ENCODE results near the gene SPIRE1.
"Not testable (repeated sequence)": the region's sequence is repeated elsewhere in the genome, so short reads cannot be mapped to it uniquely, and the experiment has no call there.

The SPIRE1 gene

DNA sequence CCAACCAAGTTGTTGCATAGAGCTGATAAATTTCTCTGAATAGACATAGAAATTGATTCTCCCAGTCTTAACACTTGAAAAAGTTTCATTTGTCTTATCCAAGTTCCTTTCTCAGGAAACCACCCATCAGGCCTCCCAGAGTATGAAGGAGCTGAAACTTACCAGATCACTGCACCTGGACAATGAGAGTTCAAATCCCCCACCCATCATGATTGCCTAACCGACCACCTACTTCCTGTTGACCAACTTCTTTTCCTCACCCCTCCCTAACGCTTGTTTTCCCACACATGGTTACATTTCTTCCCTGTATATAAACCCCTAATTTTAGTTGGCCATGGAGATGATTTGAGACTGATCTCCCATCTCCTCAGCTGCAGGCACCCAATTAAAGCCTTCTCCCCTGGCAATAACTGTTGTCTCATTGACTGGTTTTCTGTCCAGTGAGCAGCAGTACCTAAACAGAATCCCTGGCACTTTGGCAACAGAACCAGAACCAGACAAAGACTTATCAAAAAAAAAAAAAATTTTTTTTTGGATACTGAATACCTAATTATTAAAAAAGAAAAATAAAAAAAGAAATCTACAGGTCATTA lies 103.0 kb downstream of the SPIRE1 start:
- DNase-seq (ENCODE audit: low read depth in 2 of 2): no peak

DNA sequence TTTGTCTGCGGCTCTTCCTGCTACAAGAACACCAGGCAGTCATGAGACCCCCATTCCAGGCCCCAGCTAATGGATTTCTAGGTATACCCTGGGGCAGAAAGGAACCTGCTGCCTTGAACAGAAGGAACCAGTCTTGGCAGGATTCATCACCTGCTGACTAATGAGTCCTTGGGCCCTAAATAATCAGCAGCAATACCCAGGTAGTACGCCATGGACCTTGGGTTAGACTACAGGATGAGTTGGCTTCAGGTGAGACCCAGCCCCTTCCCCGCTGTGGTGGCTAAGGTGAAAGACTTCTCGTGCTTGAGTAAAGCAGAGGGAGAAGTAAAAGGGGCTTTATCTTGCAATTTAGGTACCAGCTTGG lies 105.0 kb downstream of the SPIRE1 start:
- no peak for DNase-seq (ENCODE audit: low read depth in 2 of 2)

- DNase-seq (ENCODE audit: low read depth in 2 of 2): not testable (repeated sequence)
These were observed 105.7 kb downstream of the SPIRE1 start for GRCh38 chr18:12551943-12552878.

DNA sequence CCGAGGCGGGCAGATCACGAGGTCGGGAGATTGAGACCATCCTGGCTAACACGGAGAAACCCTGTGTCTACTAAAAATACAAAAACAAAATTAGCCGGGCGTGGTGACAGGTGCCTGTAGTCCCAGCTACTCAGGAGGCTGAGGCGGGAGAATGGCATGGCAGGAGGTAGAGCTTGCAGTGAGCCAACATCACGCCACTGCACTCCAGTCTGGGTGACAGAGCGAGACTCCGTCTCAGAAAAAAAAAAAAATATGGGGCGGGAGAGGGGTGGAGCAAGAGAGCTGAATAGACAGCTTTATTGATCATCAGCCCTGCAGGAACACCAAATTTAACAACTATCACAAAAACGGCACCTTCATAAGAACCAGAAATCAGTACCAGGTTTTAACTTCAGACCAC lies 106.4 kb downstream of the SPIRE1 start:
- not testable (repeated sequence) for DNase-seq (ENCODE audit: low read depth in 2 of 2)

DNA sequence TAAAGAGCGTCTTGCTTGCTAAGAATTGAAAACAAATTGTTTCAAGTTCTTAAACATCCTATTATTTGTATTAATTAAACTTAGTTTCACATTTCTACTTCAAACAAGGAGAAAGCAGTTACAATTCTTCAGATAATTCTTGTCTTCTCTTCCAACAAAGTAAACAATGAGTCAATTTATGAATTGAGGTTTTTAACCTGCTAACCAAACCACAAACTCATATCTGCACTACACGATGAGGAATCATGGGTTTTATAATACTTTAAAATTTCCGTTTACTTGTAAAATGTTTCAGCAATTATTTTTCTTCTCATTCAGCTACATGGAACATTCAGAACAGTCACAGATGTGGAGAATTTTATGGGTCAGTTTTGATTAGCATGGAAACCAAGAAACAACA lies 114.2 kb downstream of the SPIRE1 start:
- DNase-seq (ENCODE audit: low read depth in 2 of 2): no peak

DNA sequence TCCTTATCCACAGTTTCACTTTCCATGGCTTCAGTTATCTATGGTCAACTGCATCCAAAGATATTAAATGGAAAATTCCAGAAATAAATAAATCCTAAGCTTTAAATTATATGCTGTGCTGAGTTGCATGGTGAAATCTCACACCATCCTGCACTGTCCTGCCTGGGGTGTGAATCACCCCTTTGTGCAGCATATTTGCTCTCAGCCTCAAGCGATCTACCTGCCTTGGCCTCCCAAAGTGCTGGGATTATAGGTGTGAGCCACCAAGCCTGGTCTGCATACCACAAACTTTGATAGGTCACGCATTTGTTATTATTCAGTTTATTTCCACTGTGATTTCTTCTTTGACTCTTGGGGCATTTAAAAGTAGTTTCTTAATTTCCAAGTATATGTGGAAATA lies 117.2 kb downstream of the SPIRE1 start:
- no peak for DNase-seq (ENCODE audit: low read depth in 2 of 2)

DNA sequence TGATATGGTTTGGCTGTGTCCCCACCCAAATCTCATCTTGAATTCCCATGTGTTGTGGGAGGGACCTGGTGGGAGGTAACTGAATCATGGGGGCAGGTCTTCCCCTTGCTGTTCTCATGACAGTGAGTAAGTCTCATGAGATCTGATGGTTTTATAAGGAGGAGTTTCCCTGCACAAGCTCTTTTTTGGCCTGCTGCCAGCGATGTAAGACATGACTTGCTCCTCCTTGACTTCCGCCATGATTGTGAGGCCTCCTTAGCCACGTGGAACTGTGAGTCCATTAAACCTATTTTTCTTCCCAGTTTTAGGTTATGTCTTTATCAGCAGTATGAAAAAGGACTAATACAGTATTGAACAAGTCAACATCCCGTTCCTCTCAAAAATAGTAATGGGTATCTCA lies 118.7 kb downstream of the SPIRE1 start:
- DNase-seq (ENCODE audit: low read depth in 2 of 2): not testable (repeated sequence)

DNA sequence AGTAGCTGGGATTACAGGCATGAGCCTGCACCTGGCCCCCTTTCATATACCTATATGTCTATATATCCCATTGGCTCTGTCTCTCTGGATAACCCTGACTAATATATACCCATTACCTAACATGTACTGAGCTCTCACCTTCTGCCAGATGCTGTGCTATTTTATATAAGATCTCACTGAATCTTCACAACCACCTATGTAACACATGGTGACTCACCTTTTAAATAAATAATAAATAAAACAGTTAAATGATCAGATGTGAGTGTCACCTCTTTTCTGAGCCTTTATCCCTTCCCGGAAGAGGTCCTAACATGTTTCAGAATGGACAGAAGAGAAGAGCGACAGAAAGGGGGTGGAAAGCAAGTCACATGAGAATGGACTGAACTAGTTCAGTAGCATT lies 123.1 kb downstream of the SPIRE1 start:
- DNase-seq (ENCODE audit: low read depth in 2 of 2): no peak

- no peak for DNase-seq (ENCODE audit: low read depth in 2 of 2)
These were observed 125.2 kb downstream of the SPIRE1 start for GRCh38 chr18:12532661-12533060.

DNA sequence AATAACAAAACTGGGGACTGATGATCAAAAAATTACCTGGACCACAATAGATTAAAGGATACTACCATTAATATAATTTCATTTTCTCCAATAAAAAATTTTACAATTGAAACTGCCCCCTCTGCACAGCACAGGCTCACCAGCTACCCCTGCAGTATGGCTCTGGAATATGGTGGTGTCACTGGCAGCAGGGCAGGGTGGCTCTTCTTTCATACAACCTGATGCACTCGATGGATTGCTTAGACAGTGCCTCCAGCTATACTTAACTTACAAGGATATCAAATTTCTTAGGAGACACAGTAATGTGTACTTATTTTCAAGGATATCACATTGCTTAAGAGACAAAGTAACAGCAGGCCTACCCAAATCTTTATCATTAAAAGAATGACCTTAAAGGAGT lies 126.2 kb downstream of the SPIRE1 start:
- DNase-seq (ENCODE audit: low read depth in 2 of 2): no peak

GRCh38 chr18:12520442-12520992 lies 137.4 kb downstream of the SPIRE1 start:
- DNase-seq (ENCODE audit: low read depth in 2 of 2): no peak

DNA sequence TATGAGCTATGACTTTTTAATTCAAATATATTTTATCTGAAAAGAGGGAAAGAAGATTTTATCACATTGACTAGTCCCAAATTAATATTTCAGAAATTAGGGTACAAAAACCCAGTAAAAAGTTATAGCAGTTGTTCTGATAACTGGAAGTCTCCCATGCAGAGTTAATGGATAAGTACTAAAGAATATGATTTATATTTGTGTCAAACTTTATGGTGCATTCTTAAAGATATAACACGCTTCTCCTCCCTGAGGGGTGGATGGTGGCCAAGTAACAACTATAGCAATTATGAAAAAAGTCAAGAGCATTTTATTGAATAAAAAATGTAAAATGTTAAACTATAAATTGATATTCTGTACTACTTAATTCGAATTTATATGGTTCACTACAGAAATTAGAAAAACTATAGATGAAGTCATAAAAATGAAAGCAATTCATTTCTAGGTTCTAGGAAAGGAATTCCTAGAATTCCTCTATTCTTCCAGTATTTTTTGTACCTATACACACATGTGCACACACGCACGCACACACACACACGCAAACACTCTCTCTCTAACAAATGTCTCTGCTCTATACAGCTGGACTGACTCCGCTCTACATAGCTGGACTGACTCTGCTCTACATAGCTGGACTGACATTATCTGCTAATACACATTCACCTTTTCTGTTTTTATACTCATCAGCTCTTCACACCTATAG lies 138.9 kb downstream of the SPIRE1 start:
- no peak for DNase-seq (ENCODE audit: low read depth in 2 of 2)

DNA sequence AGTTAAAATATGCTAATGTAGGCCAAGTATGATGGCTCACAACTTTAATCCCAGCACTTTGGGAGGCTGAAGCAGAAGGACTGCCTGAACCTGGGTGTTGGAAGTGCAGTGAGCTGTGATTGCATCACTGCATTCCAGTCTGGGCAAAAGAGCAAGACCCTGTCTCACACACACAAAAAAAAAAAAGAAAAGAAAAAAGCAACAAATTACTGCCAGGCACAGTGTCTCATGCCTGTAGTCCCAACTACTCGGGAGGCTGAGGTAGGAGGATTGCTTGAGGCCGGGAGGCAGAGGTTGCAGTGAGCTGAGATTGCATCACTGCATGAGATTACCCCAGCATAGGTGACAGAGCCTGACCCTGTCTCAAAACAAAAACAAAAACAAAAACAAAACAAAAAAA lies 139.6 kb downstream of the SPIRE1 start:
- no peak for DNase-seq (ENCODE audit: low read depth in 2 of 2)

DNA sequence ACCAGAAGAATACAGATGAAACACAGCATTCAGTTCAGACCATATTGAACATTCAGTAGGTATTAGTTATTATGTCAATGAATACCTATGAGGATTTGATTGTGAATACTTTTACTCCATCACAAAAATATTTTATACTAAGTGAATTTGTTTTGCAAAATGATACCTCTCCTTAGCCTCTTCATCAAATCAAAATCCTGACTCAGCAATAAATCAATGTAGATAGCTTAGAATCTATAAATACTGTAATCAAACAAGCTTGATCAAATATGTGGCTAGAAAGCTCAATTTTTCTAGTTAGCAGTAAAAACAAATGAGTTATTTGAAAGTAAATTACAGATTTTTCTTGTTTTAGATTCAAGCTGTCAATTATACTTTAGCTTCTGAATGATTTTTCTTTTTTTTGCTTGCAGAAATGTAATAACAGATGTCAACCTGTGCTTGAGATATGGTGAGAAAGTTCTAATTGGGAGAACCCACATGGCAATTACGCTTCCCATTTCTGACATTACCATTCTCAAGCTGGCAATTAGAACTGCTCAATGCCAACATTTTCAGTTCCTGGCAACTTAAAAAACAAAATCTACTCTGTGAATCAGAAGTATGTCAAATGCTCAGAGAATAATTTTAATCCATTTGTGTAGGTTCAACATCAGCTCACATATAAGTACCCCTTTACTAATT lies 140.6 kb downstream of the SPIRE1 start:
- DNase-seq (ENCODE audit: low read depth in 2 of 2): no peak

DNA sequence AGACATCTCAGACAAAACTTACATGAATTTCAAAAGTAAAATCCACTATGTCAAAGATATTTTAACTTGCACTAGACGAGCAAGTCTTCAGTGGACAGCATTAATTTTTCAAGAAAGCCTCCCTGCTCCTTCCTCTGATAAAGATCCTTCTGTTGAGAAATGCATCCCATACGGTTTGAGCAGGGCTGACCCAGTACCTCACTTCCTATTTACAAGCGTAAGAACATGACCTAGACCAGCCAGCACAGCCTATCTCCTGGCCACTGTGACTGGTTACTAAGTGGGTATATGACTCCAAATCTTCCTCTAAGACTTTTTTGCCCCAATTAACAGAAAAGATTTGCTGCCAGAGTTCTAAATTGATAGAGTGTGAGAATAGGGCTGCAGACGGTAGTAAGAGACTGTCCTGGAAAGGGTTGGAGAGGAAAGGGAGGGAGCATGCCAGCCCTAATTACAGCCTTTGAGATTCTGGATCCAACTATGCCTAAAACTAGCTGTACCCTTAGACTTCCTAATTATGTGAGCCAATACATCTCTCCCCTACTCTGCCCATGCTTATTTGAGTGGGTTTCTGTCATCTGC lies 141.8 kb downstream of the SPIRE1 start:
- DNase-seq (ENCODE audit: low read depth in 2 of 2): no peak

- no peak for DNase-seq (ENCODE audit: low read depth in 2 of 2)
These were observed 142.4 kb downstream of the SPIRE1 start for GRCh38 chr18:12515550-12515949.

- no peak for DNase-seq (ENCODE audit: low read depth in 2 of 2)
These were observed 150.9 kb downstream of the SPIRE1 start for GRCh38 chr18:12507007-12507406.

DNA sequence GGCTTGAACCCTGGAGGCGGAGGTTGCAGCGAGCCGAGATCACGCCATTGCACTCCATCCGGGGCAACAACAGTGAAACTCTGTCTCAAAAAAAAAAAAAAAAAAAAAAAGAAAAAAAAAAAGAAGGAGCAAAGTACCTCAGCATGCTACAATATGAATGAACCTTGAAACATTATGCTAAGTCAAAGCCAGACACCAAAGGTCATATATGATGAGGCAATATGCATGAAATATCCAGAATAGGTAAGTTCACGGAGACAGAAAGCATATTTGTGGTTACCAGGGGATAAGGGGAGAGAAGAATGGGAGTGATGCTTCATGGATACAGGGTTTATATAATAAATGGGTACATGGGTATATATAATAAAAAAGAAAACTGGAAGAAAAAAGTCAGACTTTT lies 156.9 kb downstream of the SPIRE1 start:
- no peak for DNase-seq (ENCODE audit: low read depth in 2 of 2)

- DNase-seq (ENCODE audit: low read depth in 2 of 2): no peak
These were observed 160.1 kb downstream of the SPIRE1 start for GRCh38 chr18:12497839-12498238.

DNA sequence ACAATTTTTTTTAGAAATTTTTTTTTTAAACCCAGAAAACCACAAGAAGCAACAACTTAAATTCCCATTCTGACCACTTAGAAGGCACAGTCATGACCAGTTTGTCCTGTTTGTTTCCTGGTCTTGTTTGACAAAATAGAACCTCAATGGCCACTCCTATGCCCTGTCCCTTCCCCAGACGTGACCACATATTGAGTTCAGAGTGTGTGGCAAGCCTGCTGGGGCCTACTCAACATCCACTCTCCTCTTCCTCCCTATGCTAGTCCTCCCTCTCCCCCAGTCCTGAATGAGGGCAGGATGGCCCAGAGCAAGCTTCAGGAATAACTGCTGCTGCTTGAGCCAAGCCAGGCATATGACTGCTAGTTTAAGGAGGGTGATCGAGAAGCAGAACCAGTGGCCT lies 160.6 kb downstream of the SPIRE1 start:
- DNase-seq (ENCODE audit: low read depth in 2 of 2): no peak

DNA sequence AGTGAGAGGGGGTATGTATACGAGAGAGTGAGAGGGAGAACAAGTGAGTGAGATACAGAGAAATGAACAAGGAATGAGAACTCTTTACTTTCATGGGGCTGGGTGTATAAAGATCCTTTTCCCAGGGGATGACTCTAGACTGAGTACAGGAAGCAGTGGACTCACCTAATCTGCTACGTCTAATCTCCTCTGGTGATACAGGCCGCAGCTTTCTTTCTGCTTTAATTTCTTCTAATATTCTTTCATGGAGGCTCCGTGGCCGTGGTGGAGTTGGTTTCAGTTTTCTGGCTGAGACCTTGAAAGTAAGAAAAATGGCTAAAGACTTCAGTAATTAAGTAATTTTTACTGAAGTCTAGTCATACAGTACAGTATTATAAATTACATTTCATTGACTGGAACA lies 165.0 kb downstream of the SPIRE1 start:
- no peak for DNase-seq (ENCODE audit: low read depth in 2 of 2)

All from stimulated activated CD8-positive, alpha-beta memory T cell treated with anti-CD3 and anti-CD28 coated beads, Interleukin-15, amount 100 ng/mL, for 4 hours (primary cell).